GM18951 (cell line): ENCODE data around the gene TMEM179B.

Experiments
- POLR2A ChIP-seq: IDR thresholded peaks from 4 replicates; pipeline ENCODE4 v1.6.1; 2011; ENCODE audit warnings: mild to moderate bottlenecking; ENCODE audit not compliant: insufficient read length, insufficient read depth; ENCODE audit errors: extremely low read depth
- in situ Hi-C: fragments of 300-500 bp; cut with MboI; formaldehyde crosslinking; loops from one replicate; pipeline ENCODE4 v1.12.0; 2022; ENCODE audit warnings: low sequenced_read_pairs, mixed read lengths, inconsistent platforms; ENCODE audit not compliant: unreplicated experiment

The TMEM179B gene

DNA sequence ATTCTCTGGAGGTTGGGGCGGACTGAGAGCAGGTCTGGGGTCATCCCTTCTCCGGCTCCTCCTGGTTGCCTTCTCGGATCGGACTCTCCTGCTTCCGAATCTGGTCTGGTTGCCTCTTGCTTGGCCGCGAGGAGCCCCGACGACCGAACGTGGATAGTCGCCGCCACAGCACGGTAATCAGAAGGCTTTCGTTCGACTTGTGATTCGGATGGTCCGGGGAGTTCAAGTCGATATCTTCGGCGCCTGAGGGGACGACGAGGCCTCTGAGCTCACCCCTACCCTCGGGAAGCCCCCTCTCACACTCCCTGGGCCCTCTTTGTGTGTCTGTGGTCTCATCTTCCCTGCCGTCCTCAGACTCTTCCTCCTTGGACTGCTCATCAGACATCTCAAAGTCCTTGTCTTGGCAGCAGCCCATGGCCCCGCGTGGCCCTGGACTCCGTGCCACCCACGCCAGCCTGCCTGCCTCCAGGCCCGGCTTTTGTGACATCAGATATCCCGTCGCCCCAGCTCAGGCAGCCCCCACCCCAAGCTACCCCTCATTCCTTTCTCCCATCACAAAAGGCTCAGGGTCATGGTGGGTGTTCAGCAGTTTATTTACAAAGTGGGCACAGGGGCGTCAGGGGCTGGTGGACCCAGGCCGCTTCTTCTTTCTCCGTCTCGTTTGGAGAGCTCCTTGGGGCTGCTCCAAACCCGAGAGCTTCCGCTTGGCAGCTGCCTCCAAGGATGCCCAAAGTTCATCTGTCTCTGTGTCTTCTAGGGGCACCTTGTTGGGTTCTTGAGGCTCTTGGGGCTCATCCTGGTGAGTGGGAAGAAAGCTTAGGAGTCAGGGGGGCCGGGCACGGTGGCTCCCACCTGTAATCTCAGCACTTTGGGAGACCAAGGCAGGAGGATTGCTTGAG, 45.4 kb downstream of the TMEM179B start, which contains the start of gene TEX54:
Gene TEX54 (minus strand): TSS at position 506 of the 899 bp plus-strand sequence.
- TF ChIP-seq POLR2A: no peak
- in situ Hi-C loops: no loop called here

DNA sequence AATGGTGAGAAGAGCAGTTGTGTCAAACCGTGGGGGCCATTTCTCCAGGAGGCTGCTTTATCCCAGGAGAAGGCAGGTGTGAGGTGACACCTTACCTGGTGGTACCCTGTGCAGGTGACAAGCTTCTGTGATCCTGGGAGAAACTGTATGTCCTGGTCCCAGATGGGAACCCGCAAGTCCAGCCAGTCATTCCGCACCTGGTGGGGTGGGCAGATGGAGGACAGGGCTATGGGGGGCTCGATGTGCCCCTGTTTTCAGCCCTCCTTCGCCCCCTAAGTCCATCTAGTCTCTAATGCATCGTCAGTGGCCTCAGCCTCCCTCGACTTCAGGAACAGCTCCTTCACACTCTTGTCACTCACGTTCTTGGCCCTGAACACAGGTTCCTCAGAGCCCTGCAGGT, 48.1 kb downstream of the TMEM179B start:
- in situ Hi-C loops: no loop called here
- TF ChIP-seq POLR2A: no peak

DNA sequence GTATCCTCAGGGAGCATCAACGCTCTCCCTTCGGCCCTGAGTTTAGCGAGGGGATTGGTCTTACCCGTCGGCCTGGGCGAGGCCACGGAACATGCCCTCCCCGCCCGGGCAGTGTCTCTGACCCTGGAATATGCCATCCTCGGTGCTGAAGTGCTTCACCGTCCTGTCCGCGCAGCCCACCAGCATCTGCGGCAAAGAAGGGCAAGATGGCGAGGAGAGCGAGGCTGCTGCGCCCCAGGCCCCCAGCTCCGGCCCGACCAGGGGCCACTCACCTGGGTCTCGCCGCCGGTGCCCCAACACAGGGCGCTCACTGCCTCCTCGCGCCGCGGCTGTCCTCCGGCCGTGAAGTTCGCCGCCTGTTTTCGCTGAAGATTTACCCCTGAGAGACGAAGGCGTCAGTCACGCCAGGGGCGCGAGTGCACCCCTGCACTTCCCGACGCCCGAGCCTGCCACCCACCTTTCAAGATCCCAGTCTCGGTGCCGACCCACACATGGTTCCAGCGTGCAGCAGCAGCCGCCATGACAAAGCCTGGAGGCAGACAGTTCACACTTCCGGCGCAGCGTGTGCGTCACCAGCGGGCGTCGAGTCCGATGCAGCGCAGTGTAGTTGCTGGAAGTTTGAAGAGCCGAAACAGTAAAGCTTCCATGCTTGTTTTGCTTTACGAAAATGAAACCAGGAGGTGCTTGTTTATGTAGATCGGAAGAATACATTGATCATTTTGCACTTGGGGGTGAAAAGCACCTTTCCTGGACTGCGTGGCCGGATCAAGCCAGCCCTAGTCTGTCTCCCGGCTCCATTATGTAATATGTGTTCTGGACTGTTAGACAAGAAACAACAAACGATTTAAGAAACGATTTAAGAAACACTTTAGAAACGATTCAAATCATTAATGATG, 52.1 kb downstream of the TMEM179B start, which contains the start of gene WDR74:
Gene WDR74 (minus strand): TSS at position 541 of the 896 bp plus-strand sequence. CDS start 20 bp downstream, at position 521.
- in situ Hi-C loops: no loop called here

More for the DNA sequence above, 52.1 kb downstream of the TMEM179B start, which contains the start of gene WDR74:
- peak; percentile 93 for TF ChIP-seq POLR2A
